Erythroblast (primary cell): ENCODE results near the gene FEM1C.
"Not testable (repeated sequence)": the region's sequence is repeated elsewhere in the genome, so short reads cannot be mapped to it uniquely, and the experiment has no call there.

Experiments
- DNase-seq, 2 experiments: peaks; one replicate each; lab custom pipeline; 2025; lab: John Stamatoyannopoulos, UW
- GATA1 ChIP-seq: IDR thresholded peaks from 2 replicates; pipeline ENCODE4 v1.6.1; 2011; ENCODE audit warnings: low read depth, mild to moderate bottlenecking, control low read depth, low read length, moderate library complexity
- POLR2A ChIP-seq: IDR thresholded peaks from 2 replicates; pipeline ENCODE4 v1.6.1; 2011; ENCODE audit warnings: mild to moderate bottlenecking, low read length

The FEM1C gene

GRCh38 chr5:115487168-115487567, 57.4 kb downstream of the FEM1C start:
- no peak for DNase-seq
- TF ChIP-seq POLR2A (no peak), GATA1 (no peak)

GRCh38 chr5:115486728-115487127, 57.8 kb downstream of the FEM1C start:
- TF ChIP-seq GATA1: no peak
- no peak for TF ChIP-seq POLR2A
- DNase-seq: no peak

GRCh38 chr5:115484368-115484767, 60.2 kb downstream of the FEM1C start:
- no peak for TF ChIP-seq POLR2A
- TF ChIP-seq GATA1: no peak
- DNase-seq: no peak

- DNase-seq: no peak
- TF ChIP-seq GATA1: no peak
- TF ChIP-seq POLR2A: no peak
Measured at GRCh38 chr5:115480900-115481299, 63.7 kb downstream of the FEM1C start.

- no peak for DNase-seq
- TF ChIP-seq POLR2A (no peak), GATA1 (no peak)
Measured at GRCh38 chr5:115480271-115480670, 64.3 kb downstream of the FEM1C start.

GRCh38 chr5:115479166-115479873, 65.3 kb downstream of the FEM1C start:
- not testable (repeated sequence) for DNase-seq

GRCh38 chr5:115478281-115478680, 66.3 kb downstream of the FEM1C start:
- TF ChIP-seq GATA1 (no peak), POLR2A (no peak)
- DNase-seq: no peak

- TF ChIP-seq GATA1 (no peak), POLR2A (no peak)
- no peak for DNase-seq
Measured at GRCh38 chr5:115477581-115477980, 67.0 kb downstream of the FEM1C start.

- DNase-seq: no peak
- TF ChIP-seq POLR2A (no peak), GATA1 (no peak)
Measured at GRCh38 chr5:115475788-115476187, 68.8 kb downstream of the FEM1C start.

GRCh38 chr5:115472271-115473025, 72.1 kb downstream of the FEM1C start:
- no peak for TF ChIP-seq POLR2A
- TF ChIP-seq GATA1: no peak
- DNase-seq: no peak

GRCh38 chr5:115471345-115472063, 73.1 kb downstream of the FEM1C start:
- no peak for DNase-seq
- TF ChIP-seq GATA1 (no peak), POLR2A (no peak)

- TF ChIP-seq POLR2A (no peak), GATA1 (no peak)
- no peak for DNase-seq
Measured at GRCh38 chr5:115470921-115471320, 73.7 kb downstream of the FEM1C start.
